Lung (tissue), 12 donors: ENCODE measurements around the gene PRADC1. TPM values are rescaled to one million over a fixed set of nuclear protein-coding genes. Genes with fewer than 3 reads are reported as not detected.

Experiments used
- ATAC-seq: fragments of 200-7000 bp; cut with Tn5 transposase; one replicate; pipeline ENCODE4 v1.9.1; 2020; ENCODE audit warnings: moderate number of reproducible peaks; ENCODE audit not compliant: insufficient read depth, low FRiP score
- DNase-seq, 3 donors: peaks; one replicate each; pipeline ENCODE4 v3.0.0-alpha.2; 2013 to 2017
- H3K27ac ChIP-seq, 2 donors: one replicate each; pipeline ENCODE4 v1.5.1; 2013; ENCODE audit warnings: mild to moderate bottlenecking in 2 of 2, moderate library complexity in 2 of 2, control low read depth in 1 of 2, inconsistent platforms in 1 of 2, low read depth in 1 of 2, low read length in 1 of 2
- H3K27me3 ChIP-seq, 3 donors: one replicate each; pipeline ENCODE4 v1.5.1; 2013; ENCODE audit warnings: low read length in 2 of 3; ENCODE audit not compliant: control insufficient read depth in 3 of 3, insufficient read depth in 3 of 3
- H3K36me3 ChIP-seq, 4 donors: one replicate each; pipeline ENCODE4 v1.5.1; 2013; ENCODE audit warnings: low read length in 4 of 4, mild to moderate bottlenecking in 1 of 4, moderate library complexity in 1 of 4; ENCODE audit not compliant: control insufficient read depth in 4 of 4, insufficient read depth in 4 of 4
- H3K4me1 ChIP-seq, 5 donors: one replicate each; pipeline ENCODE4 v1.5.1; 2013; ENCODE audit warnings: low read length in 5 of 5, mild to moderate bottlenecking in 2 of 5, moderate library complexity in 1 of 5; ENCODE audit not compliant: control insufficient read depth in 5 of 5, insufficient read depth in 5 of 5
- H3K4me3 ChIP-seq: one replicate; pipeline ENCODE4 v1.5.1; 2013; ENCODE audit warnings: mild to moderate bottlenecking, control low read depth, moderate library complexity
- H3K9ac ChIP-seq, 2 donors: one replicate each; pipeline ENCODE4 v1.5.1; 2013; ENCODE audit warnings: low read length in 2 of 2, control low read depth in 1 of 2; ENCODE audit not compliant: insufficient read depth in 1 of 2
- H3K9me3 ChIP-seq, 4 donors: one replicate each; pipeline ENCODE4 v1.5.1; 2013; ENCODE audit warnings: low read length in 3 of 4, mild to moderate bottlenecking in 1 of 4, moderate library complexity in 1 of 4; ENCODE audit not compliant: control insufficient read depth in 4 of 4, insufficient read depth in 3 of 4
- WGBS, 2 donors: extraction: QIAGEN DNeasy Blood & Tissue Kit; methylation state at CpG; one replicate each; pipeline ENCODE4 v1.1.7; 2013; 5-methylcytosine and 5-hydroxymethylcytosine counted together
- polyA plus RNA-seq, 2 donors: library from polyadenylated mRNA; stranded (reverse); fragments of 200-250 nt; gene quantifications; one replicate each; pipeline ENCODE4 v1.2.1, GENCODE V29; 2013
- total RNA-seq, 2 donors: library from RNA; depleted of rRNA in 1 of 2; stranded (reverse); fragments of >200 nt in 1 of 2; gene quantifications; one replicate each; pipeline ENCODE4 v1.2.1, GENCODE V29; 2014 to 2021
- TF ChIP-seq, protein P1 (sequence below): IDR thresholded peaks from 2 replicates; pipeline ENCODE4 v1.5.1; 2012; ENCODE audit warnings: mild to moderate bottlenecking; ENCODE audit errors: control extremely low read depth, extremely low read depth
- donor health status: control.
- donor health status: control.
- donor health status: Bipolar disorder and iron deficiency.
- donor health status: healthy.
- donor health status: DM: yes; HTN: yes; CAD: no.

Gene PRADC1
- total and polyA plus RNA-seq, 4 donors = 4.4 to 20.7 (median 18.7) TPM

DNA sequence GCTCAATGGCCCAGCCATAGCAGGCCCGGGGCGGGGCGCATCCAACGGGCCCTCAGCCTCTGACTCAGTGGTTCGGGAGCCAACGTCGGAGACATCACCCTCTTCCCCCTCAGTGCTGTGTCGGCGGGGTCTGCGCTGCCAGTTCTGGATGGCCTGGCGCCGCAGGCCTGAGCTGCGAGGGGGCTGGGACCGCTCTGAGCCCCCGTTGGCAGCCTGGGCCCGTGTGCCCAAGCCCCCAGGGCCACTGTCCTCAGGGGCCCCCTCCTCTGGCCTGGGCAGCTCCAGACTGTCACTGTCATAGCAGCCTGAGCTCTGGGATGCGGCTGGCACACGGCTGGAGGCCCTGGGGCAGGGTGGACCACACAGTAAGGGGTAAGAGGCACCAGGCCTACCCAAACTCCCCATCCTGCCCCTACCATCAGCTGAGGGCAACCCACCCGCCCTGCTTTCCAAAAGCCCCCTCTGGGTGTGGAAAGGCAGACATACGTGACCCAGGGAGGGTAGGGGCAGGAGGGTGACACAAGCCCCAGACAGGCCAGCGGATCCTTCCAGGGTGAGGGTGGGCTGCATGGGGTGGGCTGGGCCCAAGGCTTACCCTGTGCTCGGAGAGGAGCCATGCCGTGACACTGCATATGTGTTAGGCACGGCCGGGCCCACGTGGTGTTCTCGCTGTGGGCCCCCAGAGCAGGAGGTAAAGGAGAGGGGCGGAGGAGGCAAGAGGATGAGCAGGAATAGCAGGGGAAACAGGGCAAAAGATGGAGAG is 32.4 kb upstream of the PRADC1 start:
- no peak overlapping the region for H3K9ac ChIP-seq
- no peak overlapping the region for H3K27ac ChIP-seq
- WGBS, 2 donors = 92 to 93% methylated on average over 28 of the region's 28 CpGs
- H3K27me3 ChIP-seq = peaks cover 0 to 30% (median 20%) of the 10 kb centered on the region in 3 donors
- ATAC-seq (no peak), DNase-seq (no peak)
- peaks cover 0 to 9% (median 0%) of the 10 kb centered on the region in 5 donors for H3K4me1 ChIP-seq
- H3K9me3 ChIP-seq = peaks cover 0 to 4% (median 0%) of the 10 kb centered on the region in 4 donors
- H3K36me3 ChIP-seq = peaks cover 0 to 3% (median 0%) of the 10 kb centered on the region in 4 donors
- H3K4me3 ChIP-seq = no peak overlapping the region
- TF ChIP-seq, protein P1, sequence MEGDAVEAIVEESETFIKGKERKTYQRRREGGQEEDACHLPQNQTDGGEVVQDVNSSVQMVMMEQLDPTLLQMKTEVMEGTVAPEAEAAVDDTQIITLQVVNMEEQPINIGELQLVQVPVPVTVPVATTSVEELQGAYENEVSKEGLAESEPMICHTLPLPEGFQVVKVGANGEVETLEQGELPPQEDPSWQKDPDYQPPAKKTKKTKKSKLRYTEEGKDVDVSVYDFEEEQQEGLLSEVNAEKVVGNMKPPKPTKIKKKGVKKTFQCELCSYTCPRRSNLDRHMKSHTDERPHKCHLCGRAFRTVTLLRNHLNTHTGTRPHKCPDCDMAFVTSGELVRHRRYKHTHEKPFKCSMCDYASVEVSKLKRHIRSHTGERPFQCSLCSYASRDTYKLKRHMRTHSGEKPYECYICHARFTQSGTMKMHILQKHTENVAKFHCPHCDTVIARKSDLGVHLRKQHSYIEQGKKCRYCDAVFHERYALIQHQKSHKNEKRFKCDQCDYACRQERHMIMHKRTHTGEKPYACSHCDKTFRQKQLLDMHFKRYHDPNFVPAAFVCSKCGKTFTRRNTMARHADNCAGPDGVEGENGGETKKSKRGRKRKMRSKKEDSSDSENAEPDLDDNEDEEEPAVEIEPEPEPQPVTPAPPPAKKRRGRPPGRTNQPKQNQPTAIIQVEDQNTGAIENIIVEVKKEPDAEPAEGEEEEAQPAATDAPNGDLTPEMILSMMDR = no peak

DNA sequence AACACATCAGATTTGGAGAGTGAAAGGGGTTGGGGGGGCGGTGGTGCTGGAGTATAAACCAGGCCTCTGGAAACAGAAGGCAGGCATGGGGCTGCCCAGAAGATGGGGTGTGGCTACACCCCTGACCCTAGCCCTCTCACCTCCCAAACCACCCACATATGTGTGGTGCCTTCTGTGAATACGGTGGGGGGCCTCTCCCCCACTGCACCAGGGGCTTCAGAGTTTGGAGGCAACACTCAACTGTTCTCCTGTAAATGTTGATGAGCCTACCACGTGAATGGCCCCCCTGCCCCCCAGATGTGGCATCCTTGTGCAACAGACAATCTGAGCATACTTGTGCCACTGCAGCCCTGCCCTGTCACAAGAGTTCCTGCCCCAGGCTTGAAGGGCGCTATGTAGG is 31.7 kb upstream of the PRADC1 start:
- ATAC-seq (no peak), DNase-seq (no peak)
- Histone ChIP-seq H3K27ac (no peak overlapping the region), H3K4me3 (no peak overlapping the region), H3K36me3 (peaks cover 0 to 3% (median 0%) of the 10 kb centered on the region in 4 donors), H3K9ac (no peak overlapping the region), H3K9me3 (peaks cover 0 to 4% (median 0%) of the 10 kb centered on the region in 4 donors), H3K27me3 (peaks cover 0 to 23% (median 14%) of the 10 kb centered on the region in 3 donors), H3K4me1 (peaks cover 0 to 11% (median 0%) of the 10 kb centered on the region in 5 donors)
- 86 to 87% methylated on average over 4 of the region's 4 CpGs for WGBS, 2 donors
- TF ChIP-seq, protein P1 = no peak

DNA sequence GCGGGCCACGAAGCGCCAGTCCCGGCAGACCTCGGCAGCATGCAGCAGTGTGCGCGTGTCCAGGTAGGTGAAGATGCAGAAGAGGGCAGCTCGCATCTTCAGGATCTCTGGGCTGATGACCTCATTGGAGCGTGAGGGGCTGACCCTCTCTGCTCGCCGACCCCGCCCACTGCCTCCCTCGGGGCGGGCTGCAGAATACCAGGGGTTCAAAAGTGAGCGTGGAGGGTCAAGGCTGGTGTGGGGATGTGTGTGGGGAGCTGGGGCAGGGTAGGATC is 31.2 kb upstream of the PRADC1 start:
- H3K36me3 ChIP-seq = peaks cover 0 to 3% (median 0%) of the 10 kb centered on the region in 4 donors
- ATAC-seq (no peak), DNase-seq (no peak)
- no peak overlapping the region for H3K27ac ChIP-seq
- 91 to 94% methylated on average over 15 of the region's 15 CpGs for WGBS, 2 donors
- peaks cover 0 to 20% (median 14%) of the 10 kb centered on the region in 3 donors for H3K27me3 ChIP-seq
- H3K9ac ChIP-seq = no peak overlapping the region
- no peak overlapping the region for H3K4me3 ChIP-seq
- peaks cover 0 to 4% (median 0%) of the 10 kb centered on the region in 4 donors for H3K9me3 ChIP-seq
- H3K4me1 ChIP-seq = peaks cover 0 to 11% (median 0%) of the 10 kb centered on the region in 5 donors
- TF ChIP-seq, protein P1 = no peak
